Activated CD4-positive, alpha-beta T cell treated with anti-CD3 and anti-CD28 coated beads, Interleukin-2, Interleukin-4, amounts not matched to agents 100 ng/mL and 50 ng/mL, durations not matched to agents 16 hours and 8 hours (primary cell): Measurements from ENCODE around the gene SENP5.

ENCODE experiments used
- DNase-seq: peaks from one replicate; pipeline ENCODE4 v3.0.0-alpha.2; 2020; ENCODE audit warnings: low spot score

The SENP5 gene

DNA sequence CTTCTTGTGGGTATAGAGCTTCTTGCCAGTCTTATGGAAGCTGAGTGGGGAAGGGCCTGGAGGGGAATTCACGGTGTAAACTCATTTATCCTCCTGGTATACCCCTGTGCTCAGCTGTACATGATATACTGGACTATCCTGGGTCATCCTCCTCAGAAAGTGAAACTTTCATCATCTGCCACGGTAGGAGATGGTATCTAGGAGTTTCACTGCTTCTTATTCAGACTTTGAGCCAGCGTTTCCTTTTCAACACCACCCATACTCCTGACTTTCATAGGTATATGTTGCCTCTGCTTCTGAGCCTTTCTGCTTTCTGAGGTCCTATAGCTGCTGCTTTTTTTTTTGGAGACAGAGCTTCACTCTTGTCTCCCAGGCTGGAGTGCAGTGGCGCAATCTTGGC is 15.6 kb downstream of the SENP5 start:
- DNase-seq, result peak; percentile 68

DNA sequence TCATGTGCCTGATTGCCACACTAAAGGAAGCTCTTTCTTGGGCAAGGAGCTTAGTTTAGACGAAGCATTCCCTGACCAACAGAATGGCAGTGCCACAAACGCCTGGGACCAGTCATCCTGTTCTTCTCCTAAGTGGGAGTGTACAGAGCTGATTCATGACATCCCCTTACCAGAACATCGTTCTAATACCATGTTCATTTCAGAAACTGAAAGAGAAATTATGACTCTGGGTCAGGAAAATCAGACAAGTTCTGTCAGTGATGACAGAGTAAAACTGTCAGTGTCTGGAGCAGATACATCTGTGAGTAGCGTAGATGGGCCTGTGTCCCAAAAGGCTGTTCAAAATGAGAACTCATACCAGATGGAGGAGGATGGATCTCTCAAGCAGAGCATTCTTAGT is 18.4 kb downstream of the SENP5 start:
- peak; percentile 51 for DNase-seq

GRCh38 chr3:196889844-196890708 is 22.4 kb downstream of the SENP5 start:
- no peak for DNase-seq

GRCh38 chr3:196894557-196895295 is 27.0 kb downstream of the SENP5 start:
- DNase-seq, result no peak

GRCh38 chr3:196896229-196896628 is 28.5 kb downstream of the SENP5 start:
- DNase-seq, result no peak

DNA sequence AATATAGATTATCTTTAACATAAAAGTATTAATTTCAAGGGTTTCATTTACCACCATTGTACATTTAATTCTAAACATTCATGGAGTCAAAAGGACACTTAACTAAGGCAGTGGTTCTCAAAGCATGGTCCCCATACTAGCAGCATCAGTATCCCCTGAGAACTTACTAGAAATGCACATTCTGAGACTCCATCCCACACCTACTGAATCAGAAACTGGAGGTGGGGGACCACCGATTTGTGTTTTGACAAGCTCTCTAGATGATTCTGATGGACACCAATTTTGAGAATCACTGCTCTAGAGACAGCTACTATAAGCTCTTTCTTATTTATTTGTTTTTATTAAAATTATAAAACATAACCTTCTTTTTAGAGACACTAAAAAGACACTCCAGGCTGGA is 34.0 kb downstream of the SENP5 start:
- no peak for DNase-seq

DNA sequence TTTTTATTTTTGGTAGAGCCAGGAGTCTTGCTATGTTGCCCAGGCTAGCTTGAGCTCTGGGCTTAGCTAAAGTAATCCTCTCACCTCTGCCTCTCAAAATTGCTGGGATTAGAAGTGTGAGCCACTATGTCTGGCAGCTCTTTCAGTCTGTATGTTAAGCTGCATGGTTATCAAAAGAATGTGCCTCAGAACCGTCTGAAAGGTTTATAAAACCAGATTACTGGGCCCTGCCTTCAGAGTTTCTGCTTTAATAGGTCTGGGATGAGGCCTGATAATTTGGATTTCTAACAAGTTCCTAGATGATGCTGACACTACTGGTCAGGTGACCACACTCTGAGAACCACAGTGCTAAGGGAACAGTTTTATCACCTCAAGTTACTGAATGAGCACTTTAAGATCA is 34.6 kb downstream of the SENP5 start:
- no peak for DNase-seq

DNA sequence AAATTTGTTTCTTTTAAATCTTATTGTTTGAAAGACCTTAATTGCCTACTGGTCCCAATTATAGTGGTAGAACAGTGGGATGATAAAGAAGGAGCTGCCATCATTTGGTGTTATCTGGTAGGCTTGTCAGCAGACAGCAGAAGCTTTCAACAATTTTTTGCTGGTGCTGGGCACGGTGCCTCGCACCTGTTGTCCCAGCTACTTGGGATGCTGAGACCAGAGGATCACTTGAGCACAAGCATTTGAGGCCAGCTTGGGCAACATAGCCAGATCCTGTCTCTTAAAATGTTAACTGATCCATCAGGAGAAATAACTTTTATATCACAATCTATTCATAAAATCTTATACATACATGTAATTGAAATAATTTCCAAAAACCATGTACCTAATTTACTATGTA is 36.0 kb downstream of the SENP5 start:
- DNase-seq, result no peak

DNA sequence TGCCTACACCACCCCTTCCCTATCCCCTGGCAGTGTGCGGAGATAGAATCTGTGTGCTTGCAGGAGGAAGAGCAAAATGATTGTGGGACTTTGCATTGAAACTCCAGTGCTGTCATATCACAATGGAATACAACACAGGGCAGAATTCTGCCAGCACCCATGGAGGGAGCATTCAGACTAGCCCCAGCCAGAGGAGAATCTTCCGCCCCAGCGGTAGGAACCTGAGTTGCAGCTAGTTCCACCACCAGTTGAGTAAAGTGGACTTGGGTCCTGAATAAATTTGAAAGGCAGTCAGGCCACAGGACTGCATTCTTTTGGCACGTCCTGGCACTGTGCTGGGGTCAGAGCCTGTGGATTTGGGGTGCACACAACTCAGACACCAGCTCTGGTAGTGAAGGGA is 47.1 kb downstream of the SENP5 start:
- no peak for DNase-seq

DNA sequence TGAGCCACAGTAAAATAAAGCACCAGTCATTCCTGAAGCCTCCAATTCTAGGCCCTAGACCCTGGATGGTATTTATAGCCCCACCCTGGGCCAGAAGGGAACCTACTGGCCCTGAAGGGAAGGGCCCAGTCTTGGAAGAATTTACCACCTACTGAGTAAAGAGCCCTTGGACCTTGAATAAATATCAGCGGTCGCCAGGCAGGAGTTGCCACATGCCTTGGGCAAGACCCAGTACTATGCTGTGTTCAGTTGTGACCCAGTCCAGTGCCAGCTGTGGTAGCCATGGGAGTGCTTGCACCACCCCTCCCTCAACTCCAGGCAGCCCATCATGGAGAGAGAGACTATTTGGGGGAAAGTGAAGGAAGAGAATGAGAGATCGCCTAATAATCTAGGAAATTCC is 47.7 kb downstream of the SENP5 start:
- no peak for DNase-seq

GRCh38 chr3:196916221-196916620 is 48.5 kb downstream of the SENP5 start:
- no peak for DNase-seq

DNA sequence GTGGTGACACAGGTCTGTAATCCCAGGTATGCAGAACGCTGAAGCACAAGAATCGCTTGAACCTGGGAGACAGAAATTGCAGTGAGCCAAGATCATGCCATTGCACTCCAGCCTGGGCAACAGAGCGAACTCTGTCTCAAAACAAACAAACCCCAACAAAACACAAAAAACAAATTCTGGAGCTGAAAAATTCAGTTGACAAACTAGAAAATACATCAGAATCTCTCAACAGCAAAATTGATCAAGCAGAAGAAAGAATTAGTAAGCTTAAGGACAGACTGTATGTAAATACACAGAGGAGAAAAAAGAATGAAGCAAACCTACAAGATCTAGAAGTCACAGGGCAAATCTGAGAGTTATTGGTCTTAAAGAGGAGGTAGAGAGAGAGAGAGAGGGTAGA is 49.3 kb downstream of the SENP5 start:
- DNase-seq, result no peak

DNA sequence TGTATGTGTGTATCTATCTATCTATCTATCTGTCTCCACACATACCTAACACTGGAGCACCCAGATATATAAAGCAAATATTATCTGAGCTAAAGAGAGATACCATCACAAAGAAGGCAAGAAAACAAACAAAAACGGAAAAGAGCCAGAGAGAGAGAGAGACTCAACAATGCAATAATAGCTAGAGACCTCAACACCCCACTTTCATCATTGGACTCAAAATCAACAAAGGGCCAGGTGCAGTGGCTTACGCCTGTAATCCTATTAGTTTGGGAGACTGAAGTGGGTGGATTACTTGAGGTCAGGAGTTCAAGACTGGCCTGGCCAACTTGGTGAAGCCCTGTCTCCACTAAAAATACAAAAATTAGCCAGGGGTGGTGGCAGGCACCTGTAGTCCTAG is 51.2 kb downstream of the SENP5 start:
- no peak for DNase-seq

GRCh38 chr3:196920733-196921132 is 53.0 kb downstream of the SENP5 start:
- DNase-seq, result no peak

- DNase-seq, result no peak
Measured at GRCh38 chr3:196927571-196928453, 60.1 kb downstream of the SENP5 start.

GRCh38 chr3:196931157-196931556 is 63.4 kb downstream of the SENP5 start:
- no peak for DNase-seq

GRCh38 chr3:196931828-196932587 is 64.3 kb downstream of the SENP5 start:
- no peak for DNase-seq

GRCh38 chr3:196932600-196932999 is 64.9 kb downstream of the SENP5 start:
- DNase-seq, result no peak

- DNase-seq, result no peak
Measured at GRCh38 chr3:196936288-196936687, 68.6 kb downstream of the SENP5 start.

DNA sequence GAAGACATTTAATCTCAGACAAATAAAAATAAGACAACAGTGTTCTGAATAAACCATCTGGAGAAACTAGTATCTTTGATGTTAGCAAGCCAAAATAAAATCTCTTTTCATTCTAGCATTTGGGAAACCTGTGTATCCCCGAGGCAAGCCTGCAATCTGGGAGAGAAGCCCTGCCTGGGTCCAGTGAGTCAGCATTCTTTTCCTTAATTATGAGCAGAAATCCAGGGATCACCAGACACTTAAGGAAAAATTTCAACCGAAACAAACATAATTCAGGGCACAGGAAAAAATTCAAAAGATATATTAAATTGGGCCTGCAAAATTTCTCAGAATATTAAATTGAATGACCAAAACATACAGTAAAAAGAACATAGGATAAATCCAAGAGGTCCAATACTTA is 70.4 kb downstream of the SENP5 start:
- no peak for DNase-seq

DNA sequence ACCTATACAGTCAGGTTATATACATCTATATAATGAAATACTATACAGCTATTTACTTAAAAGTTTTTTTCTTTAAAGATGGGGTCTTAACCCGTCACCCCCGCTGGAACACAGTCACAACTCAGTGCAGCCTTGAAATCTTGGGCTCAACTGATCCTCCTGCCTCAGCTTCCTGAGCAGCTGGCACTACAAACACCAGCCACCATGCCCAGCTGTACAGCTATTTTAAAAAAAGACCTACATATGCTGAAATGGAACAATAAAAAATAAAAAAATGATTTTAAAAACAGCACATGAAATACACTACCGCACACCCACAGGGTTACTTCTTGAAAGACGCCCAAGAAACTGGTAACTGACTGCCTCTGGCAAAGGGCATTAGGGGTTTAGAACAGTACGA is 70.9 kb downstream of the SENP5 start:
- no peak for DNase-seq

DNA sequence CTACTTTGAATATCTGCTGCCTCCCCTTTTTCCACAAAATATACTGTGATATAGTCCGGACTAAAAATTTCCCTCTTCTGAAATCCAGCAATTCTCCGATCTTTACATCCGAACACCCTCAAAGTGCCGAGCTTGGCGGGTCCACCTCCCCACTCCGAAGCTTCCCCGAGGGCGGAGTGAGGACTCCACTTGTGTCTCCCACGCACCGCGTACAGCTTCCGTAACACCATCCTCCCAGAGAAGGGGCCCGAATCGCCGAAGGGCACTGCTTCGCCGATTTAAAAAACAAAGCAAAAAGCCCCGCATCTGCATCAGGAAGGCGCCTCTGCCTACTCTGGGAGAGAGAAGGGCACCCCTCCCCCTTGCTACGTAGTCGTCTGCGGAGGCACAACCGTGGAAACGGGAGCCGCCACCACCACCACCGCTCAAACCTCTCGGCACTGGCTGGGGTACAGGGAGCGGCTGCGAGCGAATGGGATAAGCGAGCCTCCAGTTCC is 74.1 kb downstream of the SENP5 start:
- DNase-seq, result peak; percentile 40
